Gastrocnemius medialis (tissue), 4 donors: Measurements from ENCODE around the gene SLC24A3. TPM values are rescaled to one million over a fixed set of nuclear protein-coding genes. Genes with fewer than 3 reads are reported as not detected.

ENCODE experiments used
- ATAC-seq, 2 donors: fragments of 150-250 bp; one replicate each; pipeline ENCODE4 v1.9.1; 2016
- DNase-seq, 2 donors: peaks; one replicate each; pipeline ENCODE4 v3.0.0-alpha.2; 2019
- H3K27ac ChIP-seq, 4 donors: fragments of 200-600 bp; sonication (generic); 1 replicate in 1 of 4; 2 replicates in 3 of 4; pipeline ENCODE4 v1.5.1; 2016 to 2018; ENCODE audit warnings: mild to moderate bottlenecking in 2 of 4, moderate library complexity in 1 of 4
- H3K27me3 ChIP-seq, 3 donors: fragments of 200-600 bp; sonication (generic) in 2 of 3; 1 replicate in 1 of 3; 2 replicates in 2 of 3; pipeline versions ENCODE4 v1.5.1 to v1.6.0; 2016 to 2019; ENCODE audit warnings: mild to moderate bottlenecking in 1 of 3, moderate library complexity in 1 of 3
- H3K36me3 ChIP-seq, 2 donors: fragments of 200-600 bp; sonication (generic) in 1 of 2; one replicate each; pipeline ENCODE4 v1.5.1; 2017 to 2018
- H3K4me1 ChIP-seq, 2 donors: fragments of 200-600 bp; sonication (generic) in 1 of 2; one replicate each; pipeline ENCODE4 v1.5.1; 2016 to 2017; ENCODE audit warnings: mild to moderate bottlenecking in 2 of 2
- H3K4me3 ChIP-seq, 4 donors: fragments of 200-600 bp; sonication (generic) in 3 of 4; 1 replicate in 1 of 4; 2 replicates in 3 of 4; pipeline ENCODE4 v1.5.1; 2016 to 2019; ENCODE audit warnings: mild to moderate bottlenecking in 2 of 4
- H3K9me3 ChIP-seq, 3 donors: fragments of 200-600 bp; sonication (generic) in 2 of 3; 1 replicate in 1 of 3; 2 replicates in 2 of 3; pipeline ENCODE4 v1.5.1; 2016 to 2019
- CTCF ChIP-seq, 5 experiments: fragments of 450-650 bp in 3 of 5; fragments of 200-600 bp in 2 of 5; sonication (generic) in 2 of 5; IDR thresholded peaks in 4 of 5; conservative IDR thresholded peaks in 1 of 5; 1 replicate in 4 of 5; 2 replicates in 1 of 5; pipeline ENCODE4 v1.5.1; 2016 to 2019; ENCODE audit warnings: antibody characterized with exemption in 5 of 5, mild to moderate bottlenecking in 3 of 5, moderate library complexity in 3 of 5
- POLR2A ChIP-seq, 2 donors: fragments of 450-650 bp; IDR thresholded peaks; one replicate each; pipeline ENCODE4 v1.6.1; 2017; ENCODE audit warnings: antibody characterized with exemption in 2 of 2, mild to moderate bottlenecking in 2 of 2, moderate library complexity in 2 of 2
- in situ Hi-C, 4 donors: fragments of 200-750 bp; cut with MboI; loops; one replicate each; pipeline versions ENCODE4 v1.15.0 to v1.8.0; 2017; ENCODE audit warnings: low sequenced_read_pairs in 4 of 4
- intact Hi-C: fragments of 100-400 bp; cut with DNase I; formaldehyde crosslinking; loops from one replicate; pipeline ENCODE4 v1.15.1; 2023; ENCODE audit warnings: low total_unique reads
- total RNA-seq, 4 donors: library from RNA; depleted of rRNA; stranded (reverse); fragments of >200 nt; gene quantifications; one replicate each; pipeline versions ENCODE4 v1.1.0 to v1.2.3, GENCODE V29; 2016

SLC24A3 gene
- total RNA-seq, 4 donors from 2014 or later = 3.3 to 7.8 (median 6.7) TPM

GRCh38 chr20:19231359-19232035 lies 19.1 kb downstream of the SLC24A3 start:
- peaks cover 0 to 2% of the 10 kb centered on the region in 2 donors for H3K4me1 ChIP-seq
- no peak for TF ChIP-seq POLR2A (IDR thresholded peaks at IDR 0.05)
- no peak for TF ChIP-seq CTCF (IDR thresholded peaks at IDR 0.05 in 4 of 5, conservative IDR thresholded peaks at IDR 0.05 in 1 of 5)
- H3K4me3 ChIP-seq = no peak overlapping the region
- no peak overlapping the region for H3K27ac ChIP-seq
- H3K36me3 ChIP-seq = no peaks in the 10 kb centered on the region
- no peaks in the 10 kb centered on the region for H3K27me3 ChIP-seq
- intact Hi-C loops (no loop called here), in situ Hi-C loops (no loop called here)
- ATAC-seq = no peak
- DNase-seq = no peak
- no peaks in the 10 kb centered on the region for H3K9me3 ChIP-seq

- no peak for TF ChIP-seq CTCF (IDR thresholded peaks at IDR 0.05 in 4 of 5, conservative IDR thresholded peaks at IDR 0.05 in 1 of 5)
- TF ChIP-seq POLR2A (IDR thresholded peaks at IDR 0.05) = no peak
- in situ Hi-C loops (no loop called here), intact Hi-C loops (no loop called here)
Observed at GRCh38 chr20:19232997-19233794, 20.8 kb downstream of the SLC24A3 start.

GRCh38 chr20:19236371-19237055 lies 24.1 kb downstream of the SLC24A3 start:
- Histone ChIP-seq H3K27me3 (no peaks in the 10 kb centered on the region), H3K36me3 (no peaks in the 10 kb centered on the region), H3K4me1 (peaks cover 0 to 1% of the 10 kb centered on the region in 2 donors), H3K9me3 (no peaks in the 10 kb centered on the region), H3K27ac (no peak overlapping the region), H3K4me3 (no peak overlapping the region)
- ATAC-seq (no peak), DNase-seq (no peak)
- TF ChIP-seq CTCF (IDR thresholded peaks at IDR 0.05 in 4 of 5, conservative IDR thresholded peaks at IDR 0.05 in 1 of 5) (no peak), POLR2A (IDR thresholded peaks at IDR 0.05) (no peak)
- intact Hi-C loops = no loop called here
- in situ Hi-C loops = no loop called here

More at GRCh38 chr20:19232997-19233794, 20.8 kb downstream of the SLC24A3 start:
- no peaks in the 10 kb centered on the region for H3K9me3 ChIP-seq
- H3K27me3 ChIP-seq = no peaks in the 10 kb centered on the region
- H3K27ac ChIP-seq = no peak overlapping the region
- DNase-seq (no peak), ATAC-seq (no peak)
- no peak overlapping the region for H3K4me3 ChIP-seq
- H3K4me1 ChIP-seq = peaks cover 0 to 2% of the 10 kb centered on the region in 2 donors
- no peaks in the 10 kb centered on the region for H3K36me3 ChIP-seq

GRCh38 chr20:19241440-19241839 lies 29.0 kb downstream of the SLC24A3 start:
- H3K9me3 ChIP-seq = no peaks in the 10 kb centered on the region
- no peak overlapping the region for H3K27ac ChIP-seq
- no peaks in the 10 kb centered on the region for H3K36me3 ChIP-seq
- H3K27me3 ChIP-seq = no peaks in the 10 kb centered on the region
- no peaks in the 10 kb centered on the region for H3K4me1 ChIP-seq
- no peak for DNase-seq
- H3K4me3 ChIP-seq = no peak overlapping the region
- ATAC-seq = no peak
- no peak for TF ChIP-seq CTCF (IDR thresholded peaks at IDR 0.05 in 4 of 5, conservative IDR thresholded peaks at IDR 0.05 in 1 of 5)
- no peak for TF ChIP-seq POLR2A (IDR thresholded peaks at IDR 0.05)
- intact Hi-C loops (no loop called here), in situ Hi-C loops (no loop called here)
